DND-41 (cell line): ENCODE data around the gene NARF.

Experiments used
- EZH2 ChIP-seq: IDR thresholded peaks from 3 replicates; pipeline ENCODE4 v1.6.1; 2012; ENCODE audit warnings: borderline replicate concordance, low read depth, mild to moderate bottlenecking, moderate library complexity, low read length, inconsistent platforms; ENCODE audit not compliant: severe bottlenecking
- TF ChIP-seq, protein P1 (sequence below): IDR thresholded peaks from 2 replicates; pipeline ENCODE4 v1.5.1; 2012; ENCODE audit warnings: borderline replicate concordance, low read length, moderate library complexity, mild to moderate bottlenecking; ENCODE audit not compliant: poor library complexity, severe bottlenecking; ENCODE audit errors: extremely low read depth

DNA sequence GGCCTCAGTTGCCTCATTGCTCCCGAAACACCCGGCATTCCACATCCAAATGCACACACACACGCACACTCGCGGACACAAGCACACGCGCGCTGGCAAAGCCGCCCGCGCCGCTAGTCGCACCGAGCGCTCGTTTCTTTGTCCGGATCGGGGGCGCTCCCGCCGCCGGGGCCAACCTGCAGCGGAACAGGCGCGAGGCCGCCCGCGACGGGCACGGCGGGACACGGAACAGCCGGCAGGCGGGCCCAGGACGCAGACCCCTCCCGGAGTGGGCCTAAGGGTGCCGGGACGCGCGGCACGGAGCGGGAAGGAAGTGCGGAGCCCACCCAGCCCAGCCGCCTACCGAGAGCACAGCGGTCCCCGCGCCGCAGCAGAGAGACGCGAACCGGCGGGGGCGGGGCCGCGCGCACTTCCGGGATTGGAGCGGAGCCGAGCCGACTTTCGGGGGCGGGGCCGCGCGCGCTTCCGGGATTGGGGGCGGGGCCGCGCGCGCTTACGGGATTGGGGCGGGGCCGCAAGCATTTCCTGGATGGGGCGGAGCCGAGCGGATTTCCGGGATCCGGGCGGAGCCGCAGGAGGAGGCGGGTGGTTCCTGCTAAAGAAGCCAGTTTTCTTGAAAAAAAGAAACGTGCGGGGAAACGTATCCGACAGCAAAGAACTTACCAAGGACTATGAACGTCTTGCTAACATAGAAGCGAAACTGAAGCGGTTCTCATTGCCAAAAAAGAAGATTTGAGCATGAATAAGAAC, 8.0 kb upstream of the NARF start, which contains the start of gene CYBC1:
- TF ChIP-seq, protein P1, sequence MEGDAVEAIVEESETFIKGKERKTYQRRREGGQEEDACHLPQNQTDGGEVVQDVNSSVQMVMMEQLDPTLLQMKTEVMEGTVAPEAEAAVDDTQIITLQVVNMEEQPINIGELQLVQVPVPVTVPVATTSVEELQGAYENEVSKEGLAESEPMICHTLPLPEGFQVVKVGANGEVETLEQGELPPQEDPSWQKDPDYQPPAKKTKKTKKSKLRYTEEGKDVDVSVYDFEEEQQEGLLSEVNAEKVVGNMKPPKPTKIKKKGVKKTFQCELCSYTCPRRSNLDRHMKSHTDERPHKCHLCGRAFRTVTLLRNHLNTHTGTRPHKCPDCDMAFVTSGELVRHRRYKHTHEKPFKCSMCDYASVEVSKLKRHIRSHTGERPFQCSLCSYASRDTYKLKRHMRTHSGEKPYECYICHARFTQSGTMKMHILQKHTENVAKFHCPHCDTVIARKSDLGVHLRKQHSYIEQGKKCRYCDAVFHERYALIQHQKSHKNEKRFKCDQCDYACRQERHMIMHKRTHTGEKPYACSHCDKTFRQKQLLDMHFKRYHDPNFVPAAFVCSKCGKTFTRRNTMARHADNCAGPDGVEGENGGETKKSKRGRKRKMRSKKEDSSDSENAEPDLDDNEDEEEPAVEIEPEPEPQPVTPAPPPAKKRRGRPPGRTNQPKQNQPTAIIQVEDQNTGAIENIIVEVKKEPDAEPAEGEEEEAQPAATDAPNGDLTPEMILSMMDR: no peak
- TF ChIP-seq EZH2: no peak
